ENCODE data around the gene SMAD3.

DNA sequence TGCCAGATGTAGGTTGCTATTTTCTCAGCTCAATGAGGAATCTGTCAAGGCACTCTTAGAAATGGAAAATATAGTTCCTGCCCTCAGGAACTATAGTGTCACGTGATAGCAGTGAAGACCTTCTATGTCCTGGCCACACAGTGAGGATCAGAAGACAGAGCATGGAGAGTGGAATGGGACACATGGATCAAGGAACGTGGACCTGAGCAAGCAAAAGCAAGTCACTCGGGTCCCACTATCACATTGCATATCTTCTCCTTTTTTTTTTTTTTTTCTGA is 21.2 kb downstream of the SMAD3 start:
- TF ChIP-seq CTCF (IDR thresholded peaks at IDR 0.05) (no peak), POLR2A (IDR thresholded peaks at IDR 0.05) (no peak), POLR2AphosphoS5 (IDR thresholded peaks at IDR 0.05) (no peak)
